ENCODE data around the gene FGF1.

Gene FGF1

GRCh38 chr5:142613271-142613671, 72.6 kb downstream of the FGF1 start:
- Histone ChIP-seq H3K36me3 (ENCODE audit: control insufficient read depth, insufficient read depth, low read length) (no peaks in the 10 kb centered on the region), H3K27me3 (ENCODE audit: control insufficient read depth, insufficient read depth, low read length) (no peaks in the 10 kb centered on the region), H3K9me3 (ENCODE audit: control insufficient read depth, low read length) (no peaks in the 10 kb centered on the region), H3K4me1 (ENCODE audit: control insufficient read depth, insufficient read depth, low read length) (peaks cover 13% of the 10 kb centered on the region), H3K9ac (ENCODE audit: low read length) (no peak overlapping the region), H3K4me3 (ENCODE audit: low read length) (no peak overlapping the region)

- H3K9ac ChIP-seq (ENCODE audit: low read length) = no peak overlapping the region
- no peak overlapping the region for H3K4me3 ChIP-seq (ENCODE audit: low read length)
- H3K36me3 ChIP-seq (ENCODE audit: control insufficient read depth, insufficient read depth, low read length) = no peaks in the 10 kb centered on the region
- peaks cover 17% of the 10 kb centered on the region for H3K4me1 ChIP-seq (ENCODE audit: control insufficient read depth, insufficient read depth, low read length)
- H3K9me3 ChIP-seq (ENCODE audit: control insufficient read depth, low read length) = no peaks in the 10 kb centered on the region
- no peaks in the 10 kb centered on the region for H3K27me3 ChIP-seq (ENCODE audit: control insufficient read depth, insufficient read depth, low read length)
Observed at GRCh38 chr5:142612494-142613270, 73.2 kb downstream of the FGF1 start.

DNA sequence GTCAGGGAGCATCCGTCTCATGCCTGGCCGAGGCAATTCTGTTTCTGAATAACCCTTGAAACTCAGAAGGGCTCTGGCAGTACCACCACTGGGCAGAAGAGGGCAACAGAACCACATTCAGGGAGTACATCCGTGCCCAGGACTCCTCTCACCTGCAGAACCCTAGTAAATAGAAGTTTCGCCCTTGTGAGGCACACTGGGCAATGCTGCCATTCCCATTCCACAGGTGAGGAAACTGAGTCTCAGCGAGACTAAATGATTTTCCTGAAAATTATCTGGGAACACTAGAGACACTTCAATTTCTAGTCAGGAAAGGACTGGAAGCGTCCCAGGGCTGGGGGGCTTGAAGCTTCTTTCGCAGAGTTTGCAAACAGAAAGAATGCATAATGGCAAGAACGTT, 74.7 kb downstream of the FGF1 start:
- no peaks in the 10 kb centered on the region for H3K9me3 ChIP-seq (ENCODE audit: control insufficient read depth, low read length)
- no peaks in the 10 kb centered on the region for H3K36me3 ChIP-seq (ENCODE audit: control insufficient read depth, insufficient read depth, low read length)
- no peak overlapping the region for H3K4me3 ChIP-seq (ENCODE audit: low read length)
- no peak overlapping the region for H3K9ac ChIP-seq (ENCODE audit: low read length)
- peaks cover 17% of the 10 kb centered on the region for H3K4me1 ChIP-seq (ENCODE audit: control insufficient read depth, insufficient read depth, low read length)
- no peaks in the 10 kb centered on the region for H3K27me3 ChIP-seq (ENCODE audit: control insufficient read depth, insufficient read depth, low read length)

GRCh38 chr5:142610176-142611001, 75.5 kb downstream of the FGF1 start:
- Histone ChIP-seq H3K9ac (ENCODE audit: low read length) (no peak overlapping the region), H3K9me3 (ENCODE audit: control insufficient read depth, low read length) (no peaks in the 10 kb centered on the region), H3K27me3 (ENCODE audit: control insufficient read depth, insufficient read depth, low read length) (no peaks in the 10 kb centered on the region), H3K4me3 (ENCODE audit: low read length) (no peak overlapping the region), H3K4me1 (ENCODE audit: control insufficient read depth, insufficient read depth, low read length) (peaks cover 17% of the 10 kb centered on the region), H3K36me3 (ENCODE audit: control insufficient read depth, insufficient read depth, low read length) (no peaks in the 10 kb centered on the region)

- H3K9ac ChIP-seq (ENCODE audit: low read length) = no peak overlapping the region
- H3K4me3 ChIP-seq (ENCODE audit: low read length) = no peak overlapping the region
- no peaks in the 10 kb centered on the region for H3K36me3 ChIP-seq (ENCODE audit: control insufficient read depth, insufficient read depth, low read length)
- no peaks in the 10 kb centered on the region for H3K9me3 ChIP-seq (ENCODE audit: control insufficient read depth, low read length)
- H3K27me3 ChIP-seq (ENCODE audit: control insufficient read depth, insufficient read depth, low read length) = no peaks in the 10 kb centered on the region
- peaks cover 17% of the 10 kb centered on the region for H3K4me1 ChIP-seq (ENCODE audit: control insufficient read depth, insufficient read depth, low read length)
Observed at GRCh38 chr5:142609142-142609541, 76.7 kb downstream of the FGF1 start.

DNA sequence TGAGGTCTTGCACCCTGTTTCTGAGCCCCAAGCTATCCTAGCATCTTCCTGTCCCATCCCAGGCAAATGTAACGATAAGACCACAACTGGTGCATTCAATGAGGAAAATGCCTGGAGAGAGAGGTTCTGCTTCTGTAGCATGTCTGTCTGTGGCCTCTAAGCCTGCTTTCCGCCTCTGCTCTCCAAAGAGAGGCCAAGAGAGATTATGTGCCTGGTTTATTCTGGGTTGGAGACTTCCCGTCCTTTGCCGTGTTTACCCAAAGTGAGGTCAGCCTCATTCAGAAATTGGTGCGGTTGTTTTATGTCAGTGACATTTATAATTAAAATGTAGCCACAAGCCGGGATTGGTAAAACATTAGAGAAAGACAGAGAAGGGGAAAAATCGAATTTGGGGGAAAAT, 77.8 kb downstream of the FGF1 start:
- H3K36me3 ChIP-seq (ENCODE audit: control insufficient read depth, insufficient read depth, low read length) = no peaks in the 10 kb centered on the region
- H3K4me1 ChIP-seq (ENCODE audit: control insufficient read depth, insufficient read depth, low read length) = peaks cover 17% of the 10 kb centered on the region
- no peaks in the 10 kb centered on the region for H3K27me3 ChIP-seq (ENCODE audit: control insufficient read depth, insufficient read depth, low read length)
- no peak overlapping the region for H3K9ac ChIP-seq (ENCODE audit: low read length)
- H3K4me3 ChIP-seq (ENCODE audit: low read length) = no peak overlapping the region
- no peaks in the 10 kb centered on the region for H3K9me3 ChIP-seq (ENCODE audit: control insufficient read depth, low read length)

- no peak overlapping the region for H3K4me3 ChIP-seq (ENCODE audit: low read length)
Observed at GRCh38 chr5:142605611-142606010, 80.3 kb downstream of the FGF1 start.

GRCh38 chr5:142602720-142603245, 83.1 kb downstream of the FGF1 start:
- no peaks in the 10 kb centered on the region for H3K9me3 ChIP-seq (ENCODE audit: control insufficient read depth, low read length)
- H3K27me3 ChIP-seq (ENCODE audit: control insufficient read depth, insufficient read depth, low read length) = no peaks in the 10 kb centered on the region
- no peaks in the 10 kb centered on the region for H3K36me3 ChIP-seq (ENCODE audit: control insufficient read depth, insufficient read depth, low read length)
- H3K4me1 ChIP-seq (ENCODE audit: control insufficient read depth, insufficient read depth, low read length) = peaks cover 12% of the 10 kb centered on the region
- no peak overlapping the region for H3K4me3 ChIP-seq (ENCODE audit: low read length)
- no peak overlapping the region for H3K9ac ChIP-seq (ENCODE audit: low read length)

More at GRCh38 chr5:142605611-142606010, 80.3 kb downstream of the FGF1 start:
- Histone ChIP-seq H3K4me1 (ENCODE audit: control insufficient read depth, insufficient read depth, low read length) (peaks cover 25% of the 10 kb centered on the region), H3K9ac (ENCODE audit: low read length) (no peak overlapping the region), H3K27me3 (ENCODE audit: control insufficient read depth, insufficient read depth, low read length) (no peaks in the 10 kb centered on the region), H3K9me3 (ENCODE audit: control insufficient read depth, low read length) (no peaks in the 10 kb centered on the region), H3K36me3 (ENCODE audit: control insufficient read depth, insufficient read depth, low read length) (no peaks in the 10 kb centered on the region)

- Histone ChIP-seq H3K4me1 (ENCODE audit: control insufficient read depth, insufficient read depth, low read length) (peaks cover 10% of the 10 kb centered on the region), H3K9me3 (ENCODE audit: control insufficient read depth, low read length) (no peaks in the 10 kb centered on the region), H3K4me3 (ENCODE audit: low read length) (no peak overlapping the region), H3K36me3 (ENCODE audit: control insufficient read depth, insufficient read depth, low read length) (no peaks in the 10 kb centered on the region), H3K9ac (ENCODE audit: low read length) (no peak overlapping the region), H3K27me3 (ENCODE audit: control insufficient read depth, insufficient read depth, low read length) (no peaks in the 10 kb centered on the region)
Observed at GRCh38 chr5:142601432-142601831, 84.5 kb downstream of the FGF1 start.

DNA sequence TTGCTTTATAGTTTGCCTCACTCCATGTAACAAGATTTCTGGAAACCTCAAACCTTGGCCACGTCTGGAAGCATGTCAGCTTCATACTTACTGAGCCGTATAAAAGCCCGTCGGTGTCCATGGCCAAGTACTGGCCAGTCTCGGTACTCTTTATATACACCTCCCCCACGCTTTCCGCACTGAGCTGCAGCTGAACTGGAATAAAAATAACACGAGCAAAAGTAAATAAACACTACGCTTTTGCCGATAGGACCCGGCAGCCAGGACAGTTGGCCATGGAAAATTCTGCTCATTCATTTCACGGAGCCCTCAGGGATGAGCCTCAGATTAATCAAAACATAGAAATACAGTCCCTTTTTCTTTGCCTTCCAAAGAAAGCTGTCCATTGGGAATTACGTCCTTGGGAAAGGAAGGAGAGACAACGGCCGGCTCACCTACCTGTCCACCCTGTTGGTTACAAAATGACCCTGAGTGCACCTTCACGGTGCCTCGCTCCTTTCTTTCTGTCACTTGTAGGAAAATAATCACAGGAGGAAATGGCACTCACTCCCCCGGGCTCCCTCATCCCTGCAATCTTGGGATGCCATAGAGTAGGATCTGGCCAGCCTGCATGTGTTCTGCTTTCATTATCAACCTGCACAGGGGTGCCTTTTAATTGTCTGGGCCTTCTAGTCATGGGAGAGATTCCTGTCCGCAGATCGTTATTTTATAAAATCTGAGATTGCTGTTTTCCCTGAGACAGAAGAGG, 85.1 kb downstream of the FGF1 start:
- Histone ChIP-seq H3K9ac (ENCODE audit: low read length) (no peak overlapping the region), H3K4me3 (ENCODE audit: low read length) (no peak overlapping the region), H3K4me1 (ENCODE audit: control insufficient read depth, insufficient read depth, low read length) (peaks cover 10% of the 10 kb centered on the region)

GRCh38 chr5:142600092-142600491, 85.8 kb downstream of the FGF1 start:
- Histone ChIP-seq H3K4me3 (ENCODE audit: low read length) (no peak overlapping the region), H3K36me3 (ENCODE audit: control insufficient read depth, insufficient read depth, low read length) (no peaks in the 10 kb centered on the region), H3K4me1 (ENCODE audit: control insufficient read depth, insufficient read depth, low read length) (peaks cover 10% of the 10 kb centered on the region), H3K9ac (ENCODE audit: low read length) (no peak overlapping the region), H3K27me3 (ENCODE audit: control insufficient read depth, insufficient read depth, low read length) (no peaks in the 10 kb centered on the region), H3K9me3 (ENCODE audit: control insufficient read depth, low read length) (no peaks in the 10 kb centered on the region)

More for the DNA sequence above, 85.1 kb downstream of the FGF1 start:
- H3K9me3 ChIP-seq (ENCODE audit: control insufficient read depth, low read length) = no peaks in the 10 kb centered on the region
- no peaks in the 10 kb centered on the region for H3K27me3 ChIP-seq (ENCODE audit: control insufficient read depth, insufficient read depth, low read length)
- H3K36me3 ChIP-seq (ENCODE audit: control insufficient read depth, insufficient read depth, low read length) = no peaks in the 10 kb centered on the region

Data from mucosa of stomach (tissue), 1 donor.